ENCODE results near the gene PDS5B.

The PDS5B gene

GRCh38 chr13:32586080-32586900, at the start of gene PDS5B:
Gene PDS5B, plus strand, starts transcription at chr13:32586452. Its CDS starts 62,321 bp downstream, at chr13:32648773.
- DNase-seq (ENCODE audit: low spot score): peak; percentile 94
- in situ Hi-C loops (cut with MboI; ENCODE audit: low sequenced_read_pairs, unreplicated experiment): loop anchor here (25.0 kb wide), 3 partner anchors 326 to 951 kb away; partner anchors contain the start of gene KL
- TF ChIP-seq, protein P1, sequence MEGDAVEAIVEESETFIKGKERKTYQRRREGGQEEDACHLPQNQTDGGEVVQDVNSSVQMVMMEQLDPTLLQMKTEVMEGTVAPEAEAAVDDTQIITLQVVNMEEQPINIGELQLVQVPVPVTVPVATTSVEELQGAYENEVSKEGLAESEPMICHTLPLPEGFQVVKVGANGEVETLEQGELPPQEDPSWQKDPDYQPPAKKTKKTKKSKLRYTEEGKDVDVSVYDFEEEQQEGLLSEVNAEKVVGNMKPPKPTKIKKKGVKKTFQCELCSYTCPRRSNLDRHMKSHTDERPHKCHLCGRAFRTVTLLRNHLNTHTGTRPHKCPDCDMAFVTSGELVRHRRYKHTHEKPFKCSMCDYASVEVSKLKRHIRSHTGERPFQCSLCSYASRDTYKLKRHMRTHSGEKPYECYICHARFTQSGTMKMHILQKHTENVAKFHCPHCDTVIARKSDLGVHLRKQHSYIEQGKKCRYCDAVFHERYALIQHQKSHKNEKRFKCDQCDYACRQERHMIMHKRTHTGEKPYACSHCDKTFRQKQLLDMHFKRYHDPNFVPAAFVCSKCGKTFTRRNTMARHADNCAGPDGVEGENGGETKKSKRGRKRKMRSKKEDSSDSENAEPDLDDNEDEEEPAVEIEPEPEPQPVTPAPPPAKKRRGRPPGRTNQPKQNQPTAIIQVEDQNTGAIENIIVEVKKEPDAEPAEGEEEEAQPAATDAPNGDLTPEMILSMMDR (IDR thresholded peaks at IDR 0.05; ENCODE audit: borderline replicate concordance, control extremely low read depth, extremely low read depth, insufficient read depth, missing control alignments): peak; percentile 95

GRCh38 chr13:32537580-32538142, 48.6 kb upstream of the PDS5B start:
- in situ Hi-C loops (cut with MboI; ENCODE audit: low sequenced_read_pairs, unreplicated experiment): no loop called here
- TF ChIP-seq, protein P1 (IDR thresholded peaks at IDR 0.05; ENCODE audit: borderline replicate concordance, control extremely low read depth, extremely low read depth, insufficient read depth, missing control alignments): no peak
- no peak for DNase-seq (ENCODE audit: low spot score)

DNA sequence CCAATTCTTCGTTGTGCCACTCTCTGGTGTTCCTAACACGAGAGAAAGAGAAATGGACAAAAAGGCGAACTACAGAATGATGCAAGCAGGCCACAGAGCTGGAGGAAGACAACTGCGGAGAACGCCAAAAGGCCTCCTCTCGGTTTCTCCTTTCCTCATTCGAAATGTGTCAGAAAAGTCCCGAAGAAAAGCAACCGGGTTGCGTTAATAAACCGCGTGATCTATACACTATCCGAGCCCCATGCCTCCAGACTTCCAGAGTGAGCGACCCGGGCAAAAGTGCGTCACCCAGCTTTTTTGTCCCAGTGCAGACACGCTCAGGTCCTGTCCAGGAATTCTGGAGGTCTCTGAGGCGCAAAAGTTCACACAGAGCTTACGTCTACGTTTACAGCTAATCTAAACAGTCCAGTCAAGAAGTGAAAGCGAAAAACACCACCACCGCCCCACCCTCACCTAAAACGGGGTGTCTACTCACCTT, 48.1 kb upstream of the PDS5B start:
- in situ Hi-C loops (cut with MboI; ENCODE audit: low sequenced_read_pairs, unreplicated experiment): no loop called here
- DNase-seq (ENCODE audit: low spot score): peak; percentile 64

DNA sequence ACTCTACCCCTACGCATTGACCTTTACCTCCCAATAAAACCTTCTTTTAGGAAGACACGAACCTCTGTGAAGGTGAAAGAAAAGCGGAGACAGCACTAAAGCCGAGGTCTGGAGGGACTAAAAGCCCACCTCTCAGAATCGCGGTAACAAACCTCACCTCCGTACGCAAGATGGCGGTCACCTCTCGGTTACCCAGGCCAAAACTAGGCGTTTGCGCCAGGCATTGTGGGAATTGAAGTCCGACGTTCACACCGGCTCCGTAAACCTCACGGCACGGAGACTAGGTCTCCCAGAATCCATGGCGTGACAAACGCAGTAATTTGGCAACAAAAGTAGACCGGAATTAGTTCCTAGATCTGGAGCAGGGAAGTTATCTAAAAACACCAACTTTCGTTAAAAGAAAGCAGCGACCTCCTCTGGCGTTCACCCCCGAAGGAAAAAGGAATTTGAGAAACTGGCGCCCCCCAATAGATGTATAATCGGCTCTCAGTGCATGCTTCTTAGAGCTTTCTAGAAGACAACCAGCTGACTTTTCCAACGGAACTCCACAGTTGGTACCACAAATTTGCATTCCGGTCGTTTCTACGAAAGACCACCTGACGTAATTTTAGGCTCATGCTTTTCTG, 47.5 kb upstream of the PDS5B start, which contains the start of gene N4BP2L2:
TSS of gene N4BP2L2 (minus strand) at position 175 of the 626 bp plus-strand sequence. CDS start 1,768 bp downstream, outside the sequence.
- TF ChIP-seq, protein P1 (IDR thresholded peaks at IDR 0.05; ENCODE audit: borderline replicate concordance, control extremely low read depth, extremely low read depth, insufficient read depth, missing control alignments): peak; percentile 23
- in situ Hi-C loops (cut with MboI; ENCODE audit: low sequenced_read_pairs, unreplicated experiment): no loop called here
- DNase-seq (ENCODE audit: low spot score): peak; percentile 83

More for the DNA sequence above, 48.1 kb upstream of the PDS5B start:
- TF ChIP-seq, protein P1 (IDR thresholded peaks at IDR 0.05; ENCODE audit: borderline replicate concordance, control extremely low read depth, extremely low read depth, insufficient read depth, missing control alignments): no peak

GRCh38 chr13:32542221-32542620, 44.0 kb upstream of the PDS5B start:
- in situ Hi-C loops (cut with MboI; ENCODE audit: low sequenced_read_pairs, unreplicated experiment): no loop called here
- TF ChIP-seq, protein P1 (IDR thresholded peaks at IDR 0.05; ENCODE audit: borderline replicate concordance, control extremely low read depth, extremely low read depth, insufficient read depth, missing control alignments): no peak
- no peak for DNase-seq (ENCODE audit: low spot score)

DNA sequence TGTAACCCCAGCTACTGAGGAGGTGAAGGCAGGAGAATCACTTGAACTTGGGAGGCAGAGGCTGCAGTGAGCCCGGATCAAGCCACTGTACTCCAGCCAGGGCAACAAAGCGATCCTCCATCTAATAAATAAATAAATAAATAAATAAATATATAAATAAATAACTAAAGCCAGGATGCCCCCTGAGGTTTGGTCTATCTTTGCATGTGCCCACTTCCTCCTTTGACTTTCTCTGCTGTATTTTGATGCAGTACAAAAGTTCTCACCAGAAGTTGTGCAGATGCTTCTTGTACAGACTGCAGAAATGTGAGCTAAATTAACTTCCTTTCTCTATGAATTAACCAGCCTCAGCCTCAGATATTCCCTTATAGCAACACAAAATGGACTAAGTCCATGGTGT, 41.2 kb upstream of the PDS5B start:
- TF ChIP-seq, protein P1 (IDR thresholded peaks at IDR 0.05; ENCODE audit: borderline replicate concordance, control extremely low read depth, extremely low read depth, insufficient read depth, missing control alignments): no peak
- DNase-seq (ENCODE audit: low spot score): no peak
- in situ Hi-C loops (cut with MboI; ENCODE audit: low sequenced_read_pairs, unreplicated experiment): no loop called here
